Liver (tissue), 3 donors: Measurements from ENCODE around the gene GAGE2A.
"Not testable (repeated sequence)": the region's sequence is repeated elsewhere in the genome, so short reads cannot be mapped to it uniquely, and the experiment has no call there.

Source experiments
- CTCF ChIP-seq: fragments of 150-350 bp; IDR thresholded peaks from 2 replicates; pipeline ENCODE4 v1.5.1; 2017; ENCODE audit warnings: improper control_type of control experiment, low read depth, low read length; ENCODE audit not compliant: missing input control
- RAD21 ChIP-seq, 2 donors: IDR thresholded peaks; 2 replicates each; pipeline ENCODE4 v1.6.1; 2016; ENCODE audit warnings: antibody characterized with exemption in 2 of 2, mild to moderate bottlenecking in 2 of 2
- TAF1 ChIP-seq: conservative IDR thresholded peaks from 2 replicates; pipeline ENCODE4 v1.6.1; 2016; ENCODE audit warnings: antibody characterized with exemption, mild to moderate bottlenecking
- TF ChIP-seq, protein P1 (sequence below): IDR thresholded peaks from 2 replicates; pipeline ENCODE4 v1.6.1; 2016; ENCODE audit warnings: antibody characterized with exemption, mild to moderate bottlenecking
- donor health status: healthy.
- donor health status: healthy.

- not testable (repeated sequence) for TF ChIP-seq TAF1; CTCF; RAD21 (IDR thresholded peaks at IDR 0.05)
- TF ChIP-seq, protein P1, sequence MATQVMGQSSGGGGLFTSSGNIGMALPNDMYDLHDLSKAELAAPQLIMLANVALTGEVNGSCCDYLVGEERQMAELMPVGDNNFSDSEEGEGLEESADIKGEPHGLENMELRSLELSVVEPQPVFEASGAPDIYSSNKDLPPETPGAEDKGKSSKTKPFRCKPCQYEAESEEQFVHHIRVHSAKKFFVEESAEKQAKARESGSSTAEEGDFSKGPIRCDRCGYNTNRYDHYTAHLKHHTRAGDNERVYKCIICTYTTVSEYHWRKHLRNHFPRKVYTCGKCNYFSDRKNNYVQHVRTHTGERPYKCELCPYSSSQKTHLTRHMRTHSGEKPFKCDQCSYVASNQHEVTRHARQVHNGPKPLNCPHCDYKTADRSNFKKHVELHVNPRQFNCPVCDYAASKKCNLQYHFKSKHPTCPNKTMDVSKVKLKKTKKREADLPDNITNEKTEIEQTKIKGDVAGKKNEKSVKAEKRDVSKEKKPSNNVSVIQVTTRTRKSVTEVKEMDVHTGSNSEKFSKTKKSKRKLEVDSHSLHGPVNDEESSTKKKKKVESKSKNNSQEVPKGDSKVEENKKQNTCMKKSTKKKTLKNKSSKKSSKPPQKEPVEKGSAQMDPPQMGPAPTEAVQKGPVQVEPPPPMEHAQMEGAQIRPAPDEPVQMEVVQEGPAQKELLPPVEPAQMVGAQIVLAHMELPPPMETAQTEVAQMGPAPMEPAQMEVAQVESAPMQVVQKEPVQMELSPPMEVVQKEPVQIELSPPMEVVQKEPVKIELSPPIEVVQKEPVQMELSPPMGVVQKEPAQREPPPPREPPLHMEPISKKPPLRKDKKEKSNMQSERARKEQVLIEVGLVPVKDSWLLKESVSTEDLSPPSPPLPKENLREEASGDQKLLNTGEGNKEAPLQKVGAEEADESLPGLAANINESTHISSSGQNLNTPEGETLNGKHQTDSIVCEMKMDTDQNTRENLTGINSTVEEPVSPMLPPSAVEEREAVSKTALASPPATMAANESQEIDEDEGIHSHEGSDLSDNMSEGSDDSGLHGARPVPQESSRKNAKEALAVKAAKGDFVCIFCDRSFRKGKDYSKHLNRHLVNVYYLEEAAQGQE: not testable (repeated sequence)
These were observed 9.4 kb downstream of the GAGE2A start, which contains the start of gene GAGE1 for GRCh38 chrX:49598720-49599119.
